Stimulated activated memory B cell treated with anti-CD40 and anti-IgM and Interleukin-4, amounts not matched to agents 10 μg/mL and 1 μg/mL and 100 μg/mL, for 72 hours (primary cell): Measurements from ENCODE around the gene UGT1A10.
A peak's percentile ranks its signal among the peaks of the same experiment; 100 is the strongest.

Experiments
- ATAC-seq: fragments of 150-1000 bp; cut with Tn5 transposase; 2 replicates; pipeline ENCODE4 v1.10.0; 2021
- H3K27ac Mint-ChIP-seq: one replicate; pipeline ENCODE4 v1.8.0; 2022; ENCODE audit warnings: mild to moderate bottlenecking, mixed read lengths
- H3K27me3 Mint-ChIP-seq: one replicate; pipeline ENCODE4 v1.8.0; 2022; ENCODE audit warnings: mixed read lengths
- H3K36me3 Mint-ChIP-seq: one replicate; pipeline ENCODE4 v1.8.0; 2022; ENCODE audit warnings: mixed read lengths
- H3K4me1 Mint-ChIP-seq: one replicate; pipeline ENCODE4 v1.8.0; 2022; ENCODE audit warnings: mixed read lengths
- H3K4me3 Mint-ChIP-seq: one replicate; pipeline ENCODE4 v1.8.0; 2022; ENCODE audit warnings: mild to moderate bottlenecking, moderate library complexity, mixed read lengths
- H3K9me3 Mint-ChIP-seq: one replicate; pipeline ENCODE4 v1.8.0; 2022; ENCODE audit warnings: mixed read lengths

Gene UGT1A10

GRCh38 chr2:233791151-233791882 lies 155.1 kb downstream of the UGT1A10 start:
- H3K27ac Mint-ChIP-seq: no peak overlapping the region
- no peaks in the 10 kb centered on the region for H3K36me3 Mint-ChIP-seq
- H3K4me1 Mint-ChIP-seq: no peaks in the 10 kb centered on the region
- H3K9me3 Mint-ChIP-seq: peaks cover 4% of the 10 kb centered on the region
- peaks cover 68% of the 10 kb centered on the region for H3K27me3 Mint-ChIP-seq
- no peak overlapping the region for H3K4me3 Mint-ChIP-seq
- ATAC-seq: peak; percentile 31

GRCh38 chr2:233791883-233792329 lies 155.7 kb downstream of the UGT1A10 start:
- peaks cover 65% of the 10 kb centered on the region for H3K27me3 Mint-ChIP-seq
- ATAC-seq: no peak
- H3K4me3 Mint-ChIP-seq: no peak overlapping the region
- H3K9me3 Mint-ChIP-seq: peaks cover 2% of the 10 kb centered on the region
- no peak overlapping the region for H3K27ac Mint-ChIP-seq
- no peaks in the 10 kb centered on the region for H3K4me1 Mint-ChIP-seq
- H3K36me3 Mint-ChIP-seq: no peaks in the 10 kb centered on the region

- H3K4me3 Mint-ChIP-seq: no peak overlapping the region
- no peaks in the 10 kb centered on the region for H3K36me3 Mint-ChIP-seq
- peaks cover 2% of the 10 kb centered on the region for H3K9me3 Mint-ChIP-seq
- no peak for ATAC-seq
- H3K4me1 Mint-ChIP-seq: no peaks in the 10 kb centered on the region
- H3K27ac Mint-ChIP-seq: no peak overlapping the region
- peaks cover 65% of the 10 kb centered on the region for H3K27me3 Mint-ChIP-seq
These were observed 156.5 kb downstream of the UGT1A10 start for GRCh38 chr2:233792720-233793119.

GRCh38 chr2:233793465-233794127 lies 157.3 kb downstream of the UGT1A10 start:
- Mint-ChIP-seq H3K4me1 (no peaks in the 10 kb centered on the region), H3K27me3 (peaks cover 71% of the 10 kb centered on the region), H3K9me3 (peaks cover 2% of the 10 kb centered on the region), H3K36me3 (no peaks in the 10 kb centered on the region), H3K27ac (no peak overlapping the region), H3K4me3 (no peak overlapping the region)
- no peak for ATAC-seq

- Mint-ChIP-seq H3K4me3 (no peak overlapping the region), H3K36me3 (no peaks in the 10 kb centered on the region), H3K4me1 (no peaks in the 10 kb centered on the region), H3K27me3 (peaks cover 68% of the 10 kb centered on the region), H3K9me3 (peaks cover 2% of the 10 kb centered on the region), H3K27ac (no peak overlapping the region)
- no peak for ATAC-seq
These were observed 157.9 kb downstream of the UGT1A10 start for GRCh38 chr2:233794128-233794658.

GRCh38 chr2:233795735-233796171 lies 159.5 kb downstream of the UGT1A10 start:
- Mint-ChIP-seq H3K27me3 (peaks cover 52% of the 10 kb centered on the region), H3K27ac (no peak overlapping the region), H3K9me3 (peaks cover 4% of the 10 kb centered on the region), H3K4me1 (no peaks in the 10 kb centered on the region), H3K4me3 (no peak overlapping the region), H3K36me3 (no peaks in the 10 kb centered on the region)
- ATAC-seq: no peak

GRCh38 chr2:233796254-233796653 lies 160.0 kb downstream of the UGT1A10 start:
- no peak overlapping the region for H3K4me3 Mint-ChIP-seq
- peaks cover 4% of the 10 kb centered on the region for H3K4me1 Mint-ChIP-seq
- no peaks in the 10 kb centered on the region for H3K36me3 Mint-ChIP-seq
- peaks cover 4% of the 10 kb centered on the region for H3K9me3 Mint-ChIP-seq
- no peak overlapping the region for H3K27ac Mint-ChIP-seq
- ATAC-seq: no peak
- peaks cover 47% of the 10 kb centered on the region for H3K27me3 Mint-ChIP-seq

- Mint-ChIP-seq H3K27ac (no peak overlapping the region), H3K36me3 (no peaks in the 10 kb centered on the region)
- ATAC-seq: no peak
These were observed 162.3 kb downstream of the UGT1A10 start for GRCh38 chr2:233798335-233799086.

GRCh38 chr2:233799087-233799665 lies 162.9 kb downstream of the UGT1A10 start:
- Mint-ChIP-seq H3K9me3 (peaks cover 4% of the 10 kb centered on the region), H3K27me3 (peaks cover 38% of the 10 kb centered on the region), H3K36me3 (no peaks in the 10 kb centered on the region), H3K4me1 (peaks cover 6% of the 10 kb centered on the region), H3K27ac (no peak overlapping the region), H3K4me3 (no peak overlapping the region)
- ATAC-seq: no peak

More at GRCh38 chr2:233798335-233799086, 162.3 kb downstream of the UGT1A10 start:
- H3K27me3 Mint-ChIP-seq: peaks cover 38% of the 10 kb centered on the region
- peaks cover 6% of the 10 kb centered on the region for H3K4me1 Mint-ChIP-seq
- H3K9me3 Mint-ChIP-seq: peaks cover 4% of the 10 kb centered on the region
- no peak overlapping the region for H3K4me3 Mint-ChIP-seq

GRCh38 chr2:233799716-233800115 lies 163.5 kb downstream of the UGT1A10 start:
- no peak for ATAC-seq
- no peak overlapping the region for H3K27ac Mint-ChIP-seq
- peaks cover 6% of the 10 kb centered on the region for H3K4me1 Mint-ChIP-seq
- H3K9me3 Mint-ChIP-seq: peaks cover 4% of the 10 kb centered on the region
- peaks cover 38% of the 10 kb centered on the region for H3K27me3 Mint-ChIP-seq
- H3K36me3 Mint-ChIP-seq: no peaks in the 10 kb centered on the region
- no peak overlapping the region for H3K4me3 Mint-ChIP-seq

GRCh38 chr2:233800208-233800607 lies 164.0 kb downstream of the UGT1A10 start:
- no peak overlapping the region for H3K27ac Mint-ChIP-seq
- H3K4me3 Mint-ChIP-seq: no peak overlapping the region
- no peaks in the 10 kb centered on the region for H3K36me3 Mint-ChIP-seq
- peaks cover 37% of the 10 kb centered on the region for H3K27me3 Mint-ChIP-seq
- H3K9me3 Mint-ChIP-seq: peaks cover 4% of the 10 kb centered on the region
- peaks cover 6% of the 10 kb centered on the region for H3K4me1 Mint-ChIP-seq
- no peak for ATAC-seq

- Mint-ChIP-seq H3K4me1 (peaks cover 6% of the 10 kb centered on the region), H3K9me3 (peaks cover 4% of the 10 kb centered on the region), H3K4me3 (no peak overlapping the region), H3K27me3 (peaks cover 37% of the 10 kb centered on the region), H3K36me3 (no peaks in the 10 kb centered on the region), H3K27ac (no peak overlapping the region)
- no peak for ATAC-seq
These were observed 165.3 kb downstream of the UGT1A10 start for GRCh38 chr2:233801357-233802131.

GRCh38 chr2:233802132-233802815 lies 166.0 kb downstream of the UGT1A10 start:
- no peak overlapping the region for H3K27ac Mint-ChIP-seq

More at GRCh38 chr2:233802132-233802815, 166.0 kb downstream of the UGT1A10 start:
- Mint-ChIP-seq H3K4me3 (no peak overlapping the region), H3K27me3 (peaks cover 37% of the 10 kb centered on the region), H3K9me3 (peaks cover 4% of the 10 kb centered on the region), H3K4me1 (peaks cover 6% of the 10 kb centered on the region), H3K36me3 (no peaks in the 10 kb centered on the region)
- ATAC-seq: no peak
